LNCAP (cell line): ENCODE measurements around the gene PKP1.

Experiments used
- TF ChIP-seq, protein P1 (sequence below): fragments of 450-650 bp; IDR thresholded peaks from 2 replicates; pipeline ENCODE4 v1.5.1; 2017; ENCODE audit warnings: mild to moderate bottlenecking

The PKP1 gene

DNA sequence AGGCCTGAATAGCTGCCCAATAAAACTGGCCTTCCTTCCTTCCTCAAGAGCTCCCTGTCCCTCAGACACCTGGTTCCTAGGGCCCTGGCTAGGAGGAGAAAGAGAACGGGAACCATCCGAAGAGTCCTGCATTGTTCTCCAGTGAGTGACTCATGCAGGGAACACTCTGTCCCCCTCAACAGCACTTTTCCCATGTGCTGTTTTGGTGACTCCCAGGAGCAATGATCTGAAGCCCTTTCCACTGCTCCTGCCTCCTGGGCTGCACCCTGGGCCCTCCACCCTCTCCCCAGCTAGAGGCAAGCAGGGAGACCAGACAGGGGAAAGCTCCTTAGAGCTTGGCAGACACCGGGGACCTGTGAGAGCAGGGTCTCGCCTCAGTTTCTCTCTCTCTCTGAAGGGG, 75.3 kb downstream of the PKP1 start:
- TF ChIP-seq, protein P1, sequence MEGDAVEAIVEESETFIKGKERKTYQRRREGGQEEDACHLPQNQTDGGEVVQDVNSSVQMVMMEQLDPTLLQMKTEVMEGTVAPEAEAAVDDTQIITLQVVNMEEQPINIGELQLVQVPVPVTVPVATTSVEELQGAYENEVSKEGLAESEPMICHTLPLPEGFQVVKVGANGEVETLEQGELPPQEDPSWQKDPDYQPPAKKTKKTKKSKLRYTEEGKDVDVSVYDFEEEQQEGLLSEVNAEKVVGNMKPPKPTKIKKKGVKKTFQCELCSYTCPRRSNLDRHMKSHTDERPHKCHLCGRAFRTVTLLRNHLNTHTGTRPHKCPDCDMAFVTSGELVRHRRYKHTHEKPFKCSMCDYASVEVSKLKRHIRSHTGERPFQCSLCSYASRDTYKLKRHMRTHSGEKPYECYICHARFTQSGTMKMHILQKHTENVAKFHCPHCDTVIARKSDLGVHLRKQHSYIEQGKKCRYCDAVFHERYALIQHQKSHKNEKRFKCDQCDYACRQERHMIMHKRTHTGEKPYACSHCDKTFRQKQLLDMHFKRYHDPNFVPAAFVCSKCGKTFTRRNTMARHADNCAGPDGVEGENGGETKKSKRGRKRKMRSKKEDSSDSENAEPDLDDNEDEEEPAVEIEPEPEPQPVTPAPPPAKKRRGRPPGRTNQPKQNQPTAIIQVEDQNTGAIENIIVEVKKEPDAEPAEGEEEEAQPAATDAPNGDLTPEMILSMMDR: no peak

DNA sequence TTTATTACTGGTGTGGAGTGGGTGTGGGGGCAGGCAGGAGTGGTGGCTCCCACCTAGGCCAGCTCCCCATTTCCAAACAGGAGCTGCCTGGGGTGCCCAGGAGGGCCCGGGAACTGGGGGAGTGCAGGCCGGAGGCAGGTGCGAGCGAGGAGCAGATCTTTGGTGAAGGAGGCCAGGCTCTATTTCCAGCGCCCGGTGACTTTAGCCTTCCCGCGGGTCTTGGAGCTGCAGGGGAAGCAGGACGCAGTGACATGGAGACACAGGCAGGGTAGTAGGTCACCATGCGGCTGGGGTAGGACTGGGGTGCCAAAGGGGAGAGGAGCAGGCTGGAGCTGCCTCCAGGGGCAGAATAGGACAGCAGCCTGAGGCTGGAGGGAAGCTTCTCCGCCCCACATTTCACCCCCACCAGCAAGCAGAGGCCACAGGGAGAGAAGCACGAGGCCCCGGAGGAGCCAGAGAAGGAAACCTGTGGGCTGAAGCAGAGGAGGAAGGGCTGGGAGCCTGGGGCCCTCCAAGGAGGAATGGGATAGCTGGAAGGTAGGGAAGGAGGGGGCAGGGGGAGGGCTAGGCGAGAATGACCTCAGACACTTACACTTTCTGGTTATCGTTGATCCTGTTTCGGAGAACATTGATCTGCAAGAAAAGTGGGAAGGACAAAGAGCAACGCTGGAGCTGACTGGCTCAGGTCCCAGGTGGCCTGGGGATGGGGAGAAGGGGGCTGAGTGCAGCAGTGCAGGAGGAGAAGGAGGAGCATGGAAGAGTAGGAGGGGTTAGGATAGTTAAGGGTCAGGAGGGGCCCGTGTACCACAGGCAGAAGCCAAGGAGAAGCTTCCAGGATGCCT, 75.9 kb downstream of the PKP1 start:
- TF ChIP-seq, protein P1: no peak

DNA sequence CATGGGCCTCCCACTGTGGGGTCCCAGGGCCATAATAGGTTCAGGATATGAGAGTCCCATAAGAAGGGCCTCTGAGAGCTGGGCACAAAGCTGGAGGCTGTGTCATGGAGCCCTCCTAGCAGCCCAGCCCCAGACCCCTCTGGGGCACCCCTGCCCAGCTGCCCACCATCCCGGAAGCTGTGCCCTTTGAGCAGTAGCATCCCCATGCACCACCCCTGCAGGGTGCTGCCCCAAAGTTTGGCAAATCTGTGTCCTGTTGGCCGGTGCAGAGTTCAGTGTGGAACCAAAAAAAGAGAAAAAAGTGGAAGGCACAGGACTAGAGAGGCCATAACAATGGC, 76.5 kb downstream of the PKP1 start:
- TF ChIP-seq, protein P1: no peak

DNA sequence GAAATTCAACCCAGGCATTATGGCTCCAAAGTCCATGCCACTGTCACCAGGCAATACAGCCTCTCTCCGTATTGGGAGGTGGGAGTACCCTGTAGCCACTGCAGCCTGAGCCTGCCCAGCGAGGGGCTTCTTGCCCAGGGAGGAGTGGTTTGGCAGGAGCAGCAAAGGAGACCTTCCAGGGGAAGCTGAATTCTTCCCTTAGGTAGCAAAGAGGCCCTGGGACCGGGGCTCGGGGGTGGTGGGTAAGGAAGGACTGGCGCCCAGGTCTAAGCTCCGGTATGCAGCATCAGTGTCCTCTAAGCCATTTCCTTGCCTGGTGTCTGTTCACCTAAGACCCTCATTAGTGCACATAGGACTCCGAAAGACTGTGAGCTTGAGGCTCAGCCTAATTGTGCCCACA, 77.2 kb downstream of the PKP1 start:
- TF ChIP-seq, protein P1: no peak

DNA sequence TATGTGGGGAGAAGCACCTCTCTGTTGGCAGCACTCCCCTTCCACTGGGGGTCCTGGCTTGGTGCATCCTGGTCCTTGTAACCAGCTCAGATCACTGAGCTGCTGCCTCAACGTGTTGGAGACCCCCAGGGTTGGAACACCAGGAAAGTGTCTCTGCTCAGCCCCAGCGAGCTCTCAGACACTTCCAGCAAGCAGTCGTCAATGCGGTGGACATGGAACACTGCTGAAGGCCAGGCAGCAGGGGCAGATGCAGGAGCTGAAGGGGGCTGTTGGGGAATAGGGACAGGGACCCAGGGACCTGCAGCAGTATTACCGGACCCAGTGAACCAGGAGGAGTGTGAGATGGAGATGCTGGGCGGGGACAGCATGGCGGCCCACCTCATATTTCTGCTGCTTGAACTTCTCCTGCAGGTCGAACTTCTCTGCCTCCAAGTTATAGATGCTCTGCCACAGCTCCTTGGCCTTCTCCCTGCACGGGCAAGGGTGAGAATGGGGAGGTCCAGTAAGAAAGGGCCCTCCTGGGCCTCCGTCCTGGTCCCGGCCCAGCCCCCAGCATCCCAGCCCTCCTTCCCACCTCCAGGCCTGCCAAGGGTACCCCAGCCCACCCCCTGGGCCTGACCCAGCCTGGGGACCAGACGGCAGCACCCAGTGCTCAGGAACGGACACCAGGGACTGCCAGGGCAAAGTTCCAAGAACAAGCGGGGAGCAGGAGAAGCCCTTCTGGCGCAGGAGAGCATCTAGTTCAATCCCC, 77.8 kb downstream of the PKP1 start:
- TF ChIP-seq, protein P1: no peak

DNA sequence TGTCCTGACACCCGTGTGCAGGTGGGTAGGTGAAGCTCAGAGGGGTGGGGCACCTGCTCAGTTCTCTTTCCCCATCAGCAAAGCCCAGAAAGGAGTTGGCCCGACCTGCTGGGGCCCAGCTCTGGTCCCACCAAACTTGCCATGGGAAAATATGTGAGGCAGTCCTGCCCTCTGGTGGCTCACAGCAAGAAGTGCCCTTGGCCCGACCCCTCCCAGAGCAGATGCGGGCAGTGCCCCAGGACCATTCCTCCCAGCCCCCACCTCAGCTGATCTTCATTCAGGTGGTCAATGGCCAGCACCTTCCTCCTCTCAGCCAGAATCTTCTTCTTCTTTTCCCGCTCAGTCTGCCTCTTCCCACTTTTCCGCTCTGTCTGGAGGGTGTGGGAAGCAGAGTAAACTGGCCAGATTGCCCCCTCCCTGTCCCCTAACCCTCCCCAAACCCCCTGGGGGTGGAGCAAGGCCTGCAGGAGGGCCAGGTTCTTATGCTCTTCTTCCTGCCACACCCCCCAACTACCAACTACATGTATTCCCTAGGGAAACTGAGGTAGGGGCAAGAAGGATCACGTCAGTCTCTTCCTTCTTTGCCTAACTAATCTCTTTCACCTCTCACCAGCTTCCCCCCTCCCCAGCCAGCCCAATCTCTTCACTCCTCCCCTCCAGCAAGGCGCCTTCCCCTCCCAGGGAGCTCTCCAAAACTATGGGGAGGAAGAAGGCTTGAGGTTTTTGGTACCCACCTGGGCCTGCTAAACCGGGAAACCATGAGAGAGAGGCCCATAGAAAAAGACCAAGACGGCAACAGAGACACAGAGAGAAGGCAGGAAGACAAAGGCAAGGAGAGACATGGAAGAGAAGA, 78.6 kb downstream of the PKP1 start:
- TF ChIP-seq, protein P1: peak; percentile 97

DNA sequence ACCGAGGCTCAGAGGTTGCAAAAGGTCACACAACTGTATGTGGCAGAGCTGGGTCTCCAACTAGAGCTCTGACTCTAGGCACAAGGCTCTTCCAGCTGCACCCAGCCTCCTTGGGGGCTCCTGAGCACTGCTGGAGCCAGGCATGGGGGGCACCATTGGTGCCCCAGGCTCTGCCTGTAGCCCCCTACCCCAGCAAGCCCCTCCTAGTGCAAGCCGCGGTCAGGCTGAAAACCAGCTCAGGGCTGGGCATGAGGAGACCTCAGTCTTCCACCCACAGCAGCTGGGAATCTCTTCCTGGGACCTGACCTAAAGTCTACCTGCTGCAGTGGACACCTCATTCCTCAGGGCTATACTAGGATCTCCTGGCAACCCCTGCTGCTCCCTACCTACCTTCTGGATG, 79.6 kb downstream of the PKP1 start:
- TF ChIP-seq, protein P1: no peak
